ENCODE results near the gene THADA.
"Not testable (repeated sequence)": the region's sequence is repeated elsewhere in the genome, so short reads cannot be mapped to it uniquely, and the experiment has no call there.

The THADA gene

DNA sequence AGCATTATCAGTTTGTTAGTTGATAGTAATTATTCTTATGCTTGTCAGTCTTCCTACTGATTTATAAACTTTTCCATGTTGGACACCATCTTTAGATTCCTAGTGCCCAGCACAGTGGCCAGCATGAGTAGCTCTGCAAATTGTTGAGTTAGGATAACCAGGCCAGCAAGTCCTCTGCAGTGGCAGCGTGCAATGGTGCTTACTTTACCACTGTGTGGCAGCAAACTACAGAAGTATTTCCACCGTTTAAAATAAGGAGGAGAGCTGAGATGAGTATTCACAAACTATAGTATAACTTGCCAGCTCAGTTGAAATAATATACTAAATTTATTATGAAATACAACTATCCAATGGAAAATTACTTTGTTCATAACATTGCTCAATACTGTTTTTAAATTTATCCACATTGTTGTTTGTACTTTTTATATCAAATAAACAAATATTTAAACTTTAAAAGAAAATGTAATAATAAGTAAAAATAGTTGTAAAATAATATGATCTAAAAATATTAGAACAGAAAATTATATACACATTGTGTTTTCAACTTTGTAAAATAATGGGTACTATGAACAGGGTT lies 9.3 kb upstream of the THADA start:
- in situ Hi-C loops (cut with HindIII; ENCODE audit: low sequenced_read_pairs), result no loop called here

DNA sequence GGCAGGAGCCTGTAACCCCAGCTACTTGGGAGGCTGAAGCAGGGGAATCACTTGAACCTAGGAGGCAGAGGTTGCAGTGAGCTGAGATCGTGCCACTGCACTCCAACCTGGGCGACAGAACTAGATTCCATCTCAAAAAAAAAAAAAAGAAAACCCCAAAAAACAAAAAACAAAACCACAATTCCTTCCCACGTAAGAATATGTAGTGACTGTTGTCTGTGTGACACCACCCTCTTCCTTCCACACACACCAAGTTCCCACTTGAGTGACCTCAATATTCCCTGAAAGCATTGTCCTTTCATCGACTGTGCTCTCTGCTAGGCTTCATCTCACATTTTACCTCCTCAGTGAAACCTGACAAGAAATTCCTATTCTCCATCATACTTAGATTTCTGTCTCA lies 8.8 kb upstream of the THADA start:
- in situ Hi-C loops (cut with HindIII; ENCODE audit: low sequenced_read_pairs), result no loop called here

DNA sequence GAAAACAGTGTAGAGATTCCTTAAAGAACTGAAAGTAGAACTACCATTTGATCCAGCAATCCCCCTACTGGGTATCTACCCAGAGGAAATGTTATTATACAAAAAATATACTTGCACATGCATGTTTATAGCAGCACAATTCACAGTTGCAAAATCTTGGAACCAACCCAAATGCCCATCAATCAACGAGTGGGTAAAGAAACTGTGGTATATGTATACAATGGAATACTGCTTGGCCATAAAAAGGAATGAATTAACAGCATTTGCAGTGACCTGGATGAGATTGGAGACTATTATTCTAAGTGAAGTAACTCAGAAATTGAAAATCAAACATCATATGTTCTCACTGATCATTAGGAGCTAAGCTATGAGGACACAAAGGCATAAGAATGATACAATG lies 4.8 kb upstream of the THADA start:
- in situ Hi-C loops (cut with HindIII; ENCODE audit: low sequenced_read_pairs), result not testable (repeated sequence)

GRCh38 chr2:43594875-43595274 lies 963 bp downstream of the THADA start:
- in situ Hi-C loops (cut with HindIII; ENCODE audit: low sequenced_read_pairs), result no loop called here

DNA sequence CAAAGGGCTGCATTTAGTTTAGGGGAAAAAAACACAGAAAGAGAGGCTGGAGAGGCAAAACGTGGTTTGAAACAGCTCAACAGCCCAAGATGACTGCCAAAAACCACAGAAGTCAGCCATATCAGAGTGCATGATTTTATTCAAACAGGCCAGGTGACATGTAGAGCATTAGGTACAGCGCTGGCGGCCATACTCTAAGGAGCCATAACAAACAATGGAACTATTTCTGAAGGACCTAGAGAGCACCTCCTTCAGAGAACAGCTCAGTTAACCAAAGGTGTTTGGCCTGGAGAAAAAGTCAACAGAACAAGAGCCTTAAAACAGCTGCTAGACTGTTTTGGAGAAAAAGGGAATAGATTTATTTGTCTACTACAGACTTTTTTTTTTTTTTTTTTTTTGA lies 2.6 kb downstream of the THADA start:
- in situ Hi-C loops (cut with HindIII; ENCODE audit: low sequenced_read_pairs), result no loop called here

GRCh38 chr2:43592443-43592842 lies 3.4 kb downstream of the THADA start:
- in situ Hi-C loops (cut with HindIII; ENCODE audit: low sequenced_read_pairs), result no loop called here

DNA sequence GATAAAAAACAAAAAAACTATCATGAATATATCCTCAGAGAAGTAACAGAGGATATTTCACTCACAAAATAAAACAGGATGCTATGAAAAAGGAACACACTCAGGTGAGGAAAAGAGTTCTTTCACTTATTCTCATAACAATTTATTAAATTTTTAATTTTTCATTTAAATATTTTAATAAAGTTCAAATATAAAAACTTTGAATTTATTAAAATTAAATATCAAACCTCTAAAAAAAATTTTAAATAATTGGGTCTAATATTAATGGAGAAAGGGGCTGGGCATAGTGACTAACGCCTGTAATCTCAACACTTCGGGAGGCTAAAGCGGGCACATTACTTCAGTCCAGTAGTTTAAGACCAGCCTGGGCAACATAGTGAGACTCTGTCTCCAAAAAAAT lies 10.1 kb downstream of the THADA start:
- in situ Hi-C loops (cut with HindIII; ENCODE audit: low sequenced_read_pairs), result no loop called here

DNA sequence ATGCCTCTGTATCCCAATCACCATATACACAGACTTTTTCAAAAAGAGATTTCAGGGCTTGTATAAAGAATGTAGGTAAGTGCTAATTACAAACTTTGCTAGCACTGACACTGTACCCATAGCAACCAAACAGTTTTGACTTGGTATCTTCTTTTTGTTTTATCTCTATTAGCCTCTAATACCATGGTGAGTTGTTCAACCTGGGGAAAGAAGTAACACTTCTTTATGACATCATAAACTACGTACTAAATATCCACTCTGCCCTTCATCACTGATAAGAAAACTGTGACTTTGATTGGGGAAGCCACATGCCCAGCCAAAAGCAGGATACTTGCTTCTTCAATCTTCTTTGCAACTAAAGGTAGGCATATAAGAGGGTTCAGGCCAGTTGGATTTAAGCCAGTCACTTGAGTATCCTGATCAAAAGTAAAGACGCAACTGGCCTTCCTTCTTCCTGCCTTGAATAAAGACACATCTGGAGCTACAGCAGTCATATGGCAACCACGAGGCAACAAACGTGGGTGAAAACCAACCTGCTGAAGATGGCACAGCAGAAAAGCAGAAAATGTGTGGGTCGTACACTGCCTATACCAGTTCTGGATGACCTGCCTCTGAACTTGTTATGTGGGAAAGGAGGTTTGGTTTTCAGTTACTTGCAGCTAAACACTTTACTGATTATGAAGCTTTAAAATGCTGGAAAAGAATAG lies 16.4 kb downstream of the THADA start:
- in situ Hi-C loops (cut with HindIII; ENCODE audit: low sequenced_read_pairs), result no loop called here

GRCh38 chr2:43576981-43577892 lies 18.6 kb downstream of the THADA start:
- in situ Hi-C loops (cut with HindIII; ENCODE audit: low sequenced_read_pairs), result no loop called here

DNA sequence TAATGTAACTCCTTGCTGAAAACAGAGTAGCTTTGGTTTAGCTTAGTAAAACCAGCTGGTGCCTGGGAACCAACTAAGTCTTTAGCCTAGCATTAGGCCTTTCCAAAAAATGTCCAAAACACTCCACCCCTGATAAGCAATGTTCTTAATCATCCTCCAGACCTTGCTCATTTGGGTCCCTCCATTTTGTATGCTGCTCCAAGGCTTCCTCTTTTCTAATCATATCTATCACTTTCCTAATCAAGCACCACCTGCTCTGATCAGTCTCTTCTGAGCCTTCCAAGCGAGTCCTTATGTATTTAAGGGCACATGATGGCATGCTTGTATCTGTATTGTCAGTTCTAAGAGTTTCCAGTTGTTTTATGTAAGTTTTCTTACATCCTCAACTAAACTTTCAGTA lies 23.6 kb downstream of the THADA start:
- in situ Hi-C loops (cut with HindIII; ENCODE audit: low sequenced_read_pairs), result no loop called here

- in situ Hi-C loops (cut with HindIII; ENCODE audit: low sequenced_read_pairs), result loop anchor here (10.0 kb wide), 1 partner anchor 755 kb away; no protein-coding TSS in a partner anchor
Measured at GRCh38 chr2:43569921-43570320, 25.9 kb downstream of the THADA start.

- in situ Hi-C loops (cut with HindIII; ENCODE audit: low sequenced_read_pairs), result loop anchor here (10.0 kb wide), 1 partner anchor 753 kb away; no protein-coding TSS in a partner anchor
Measured at GRCh38 chr2:43568228-43568627, 27.6 kb downstream of the THADA start.

DNA sequence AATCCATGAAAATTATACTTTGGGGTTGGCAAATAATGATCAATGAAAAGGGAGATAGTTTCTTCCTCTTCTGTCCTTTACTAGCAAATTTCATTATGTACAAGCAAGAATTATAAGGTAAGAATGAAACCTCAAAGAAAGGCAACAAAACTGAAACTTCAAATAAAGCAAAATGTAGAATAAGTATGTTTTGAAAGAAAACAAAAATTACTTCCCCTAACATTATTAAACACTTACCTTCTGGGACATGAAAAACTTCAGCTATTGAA lies 29.4 kb downstream of the THADA start:
- in situ Hi-C loops (cut with HindIII; ENCODE audit: low sequenced_read_pairs), result loop anchor here (10.0 kb wide), 1 partner anchor 752 kb away; no protein-coding TSS in a partner anchor

DNA sequence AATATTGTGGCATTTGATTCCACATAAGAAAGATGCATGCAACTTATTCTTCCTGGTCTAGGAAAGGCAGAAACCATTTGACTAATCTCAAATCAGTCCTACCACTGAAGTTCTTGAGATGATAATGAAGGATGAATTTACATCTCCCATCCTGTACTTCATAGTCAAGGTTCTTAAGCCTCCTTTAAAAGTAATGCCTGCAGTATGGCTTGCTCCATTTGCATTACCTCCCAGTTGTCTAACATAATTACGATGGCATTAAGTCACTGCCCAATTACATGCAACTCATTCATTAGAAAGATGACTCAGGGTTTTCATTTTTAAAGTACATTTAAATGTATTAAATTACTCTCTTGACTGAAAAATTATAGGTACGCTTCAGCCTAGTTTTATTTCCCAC lies 32.2 kb downstream of the THADA start:
- in situ Hi-C loops (cut with HindIII; ENCODE audit: low sequenced_read_pairs), result loop anchor here (10.0 kb wide), 1 partner anchor 749 kb away; no protein-coding TSS in a partner anchor

DNA sequence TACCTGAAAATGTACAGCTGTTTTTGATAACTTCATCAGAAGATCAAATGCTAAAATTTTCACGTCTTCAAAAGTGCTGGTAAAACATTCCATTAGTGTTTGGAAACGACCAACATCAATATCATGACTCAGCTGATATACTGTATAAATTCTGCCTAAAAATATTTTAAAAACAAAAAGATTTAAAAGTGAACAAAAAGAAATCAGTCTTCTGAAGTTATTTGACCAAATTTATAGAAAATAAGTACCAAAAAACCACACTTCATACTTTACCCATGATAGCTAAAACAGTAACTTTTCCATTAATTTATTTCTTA lies 35.6 kb downstream of the THADA start:
- in situ Hi-C loops (cut with HindIII; ENCODE audit: low sequenced_read_pairs), result loop anchor here (10.0 kb wide), 1 partner anchor 745 kb away; no protein-coding TSS in a partner anchor

DNA sequence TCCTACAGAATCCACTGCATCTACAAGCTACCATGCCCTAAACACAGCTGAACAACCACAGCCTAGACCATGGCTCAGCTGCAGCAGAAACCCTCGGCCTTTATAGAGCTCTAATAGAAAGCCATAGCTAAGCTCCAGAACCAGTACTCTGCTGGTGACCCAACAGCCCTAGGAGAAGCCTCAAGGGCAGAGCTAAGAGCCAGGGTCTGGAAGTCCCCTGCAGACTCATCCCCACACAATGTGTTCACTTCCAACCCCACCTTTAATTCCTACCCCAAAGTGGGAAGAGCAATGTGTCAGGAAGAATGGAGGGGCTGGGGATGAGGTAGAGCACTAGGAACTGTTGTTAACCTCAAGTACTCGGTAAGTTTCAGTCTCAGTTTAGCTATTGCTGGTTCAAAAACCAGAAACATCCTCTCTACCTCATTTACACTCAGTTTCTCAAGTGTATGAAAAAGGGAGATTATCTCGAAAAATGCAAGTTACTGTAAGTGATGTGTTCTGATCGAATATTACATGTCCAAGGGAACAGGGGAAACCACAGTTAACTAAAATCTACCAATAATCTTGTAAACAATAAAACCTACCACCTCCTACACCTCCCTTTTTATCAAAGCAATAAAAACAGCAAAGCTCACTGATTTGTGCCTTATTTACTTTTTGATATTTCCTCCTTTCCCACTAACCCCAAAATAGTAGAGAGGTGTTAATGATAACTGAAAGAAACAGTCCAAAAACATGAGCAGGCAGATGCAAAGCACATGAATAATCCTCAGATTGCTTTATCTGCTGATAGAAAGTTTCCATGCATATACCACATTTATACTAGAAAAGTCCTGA lies 36.2 kb downstream of the THADA start:
- in situ Hi-C loops (cut with HindIII; ENCODE audit: low sequenced_read_pairs), result loop anchor here (10.0 kb wide), 1 partner anchor 745 kb away; no protein-coding TSS in a partner anchor

DNA sequence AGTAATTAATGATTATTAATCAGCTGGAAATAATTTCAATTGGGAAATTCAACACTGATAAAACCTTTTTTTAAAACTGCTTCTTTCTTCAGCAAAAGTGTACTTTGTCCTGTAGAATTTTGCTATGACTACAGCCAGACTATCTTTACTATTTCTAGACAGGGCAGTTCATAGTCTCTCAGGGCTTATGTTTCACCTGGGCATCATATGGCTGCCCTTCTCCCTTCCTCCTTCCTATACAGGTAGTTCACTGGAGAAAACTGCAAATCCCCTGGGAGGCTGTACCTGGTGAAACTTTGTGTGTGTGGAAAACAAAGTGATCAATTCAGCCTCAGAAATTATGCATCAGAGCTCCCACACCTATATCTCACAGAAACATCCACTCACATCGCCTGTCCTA lies 38.6 kb downstream of the THADA start:
- in situ Hi-C loops (cut with HindIII; ENCODE audit: low sequenced_read_pairs), result no loop called here

GRCh38 chr2:43556256-43556655 lies 39.6 kb downstream of the THADA start:
- in situ Hi-C loops (cut with HindIII; ENCODE audit: low sequenced_read_pairs), result no loop called here

GRCh38 chr2:43553341-43553855 lies 42.4 kb downstream of the THADA start:
- in situ Hi-C loops (cut with HindIII; ENCODE audit: low sequenced_read_pairs), result no loop called here

GRCh38 chr2:43551990-43552389 lies 43.8 kb downstream of the THADA start:
- in situ Hi-C loops (cut with HindIII; ENCODE audit: low sequenced_read_pairs), result no loop called here

DNA sequence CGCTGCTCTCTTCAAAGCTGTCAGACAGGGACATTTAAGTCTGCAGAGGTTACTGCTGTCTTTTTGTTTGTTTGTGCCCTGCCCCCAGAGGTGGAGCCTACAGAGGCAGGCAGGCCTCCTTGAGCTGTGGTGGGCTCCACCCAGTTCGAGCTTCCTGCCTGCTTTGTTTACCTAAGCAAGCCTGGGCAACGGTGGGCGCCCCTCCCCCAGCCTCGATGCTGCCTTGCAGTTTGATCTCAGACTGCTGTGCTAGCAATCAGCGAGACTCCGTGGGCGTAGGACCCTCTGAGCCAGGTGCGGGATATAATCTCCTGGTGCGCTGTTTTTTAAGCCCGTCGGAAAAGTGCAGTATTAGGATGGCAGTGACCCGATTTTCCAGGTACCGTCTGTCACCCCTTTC lies 47.5 kb downstream of the THADA start:
- in situ Hi-C loops (cut with HindIII; ENCODE audit: low sequenced_read_pairs), result not testable (repeated sequence)

All from DLD1 (cell line).